Measurements from ENCODE around the gene PHF2. TPM values are rescaled to one million over a fixed set of nuclear protein-coding genes. Genes with fewer than 3 reads are reported as not detected.

Gene PHF2
- total RNA-seq, 1 donor from 2014 or later = 12.1 TPM

DNA sequence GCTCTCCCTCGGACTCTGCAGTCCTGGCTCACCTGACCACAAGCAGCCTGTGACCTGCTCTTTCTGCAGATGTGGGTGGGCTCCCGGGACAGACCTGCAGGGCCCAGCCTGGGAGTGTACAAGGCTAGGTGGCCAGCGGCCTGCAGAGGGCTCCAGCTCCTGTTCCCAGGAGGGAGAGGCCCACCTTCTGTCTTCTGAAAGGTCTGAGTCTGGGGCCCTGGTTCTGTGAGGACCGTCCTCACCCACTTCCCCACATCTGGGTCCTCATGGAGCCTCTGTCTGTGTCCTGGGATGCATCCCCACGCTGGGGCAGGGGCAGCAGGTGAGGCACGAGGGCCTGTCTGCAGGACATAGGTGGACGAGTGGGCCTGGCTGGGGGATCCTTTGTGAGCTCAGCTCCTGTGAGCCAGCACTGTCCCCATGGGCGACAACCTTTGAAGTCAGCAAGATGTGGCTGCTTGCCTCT is 43.7 kb downstream of the PHF2 start:
- H3K36me3 ChIP-seq (ENCODE audit: insufficient read depth, low read length) = no peaks in the 10 kb centered on the region
- Mint-ChIP-seq H3K4me1 (ENCODE audit: low read depth, unreplicated experiment) (peaks cover 2% of the 10 kb centered on the region), H3K27me3 (ENCODE audit: low read depth, unreplicated experiment) (no peaks in the 10 kb centered on the region), H3K27ac (ENCODE audit: unreplicated experiment) (no peak overlapping the region), H3K4me3 (ENCODE audit: unreplicated experiment) (no peak overlapping the region), H3K9me3 (ENCODE audit: unreplicated experiment) (no peaks in the 10 kb centered on the region), H3K36me3 (ENCODE audit: low read depth, unreplicated experiment) (peaks cover 3% of the 10 kb centered on the region)
- peaks cover 7% of the 10 kb centered on the region for H3K9me3 ChIP-seq (ENCODE audit: insufficient read depth, low read depth, low read length)
- H3K4me1 ChIP-seq (ENCODE audit: insufficient read depth, low read length) = no peaks in the 10 kb centered on the region
- H3K4me3 ChIP-seq (ENCODE audit: insufficient read depth, low read depth, low read length) = no peak overlapping the region
- no peak overlapping the region for H3K9ac ChIP-seq (ENCODE audit: low read length)
- peaks cover 84% of the 10 kb centered on the region for H3K79me2 ChIP-seq (ENCODE audit: insufficient read depth, low read length)
- H3K27me3 ChIP-seq (ENCODE audit: insufficient read depth, low read length) = no peaks in the 10 kb centered on the region
- peaks cover 98% of the 10 kb centered on the region for H4K20me1 ChIP-seq (ENCODE audit: insufficient read depth, low read length)
- FAIRE-seq (no peak), DNase-seq (ENCODE audit: low read depth) (no peak)
- no peak overlapping the region for H2AFZ ChIP-seq (ENCODE audit: low read depth, low read length)
- no peak overlapping the region for H3K4me2 ChIP-seq (ENCODE audit: low read length)
- TF ChIP-seq, protein P1, sequence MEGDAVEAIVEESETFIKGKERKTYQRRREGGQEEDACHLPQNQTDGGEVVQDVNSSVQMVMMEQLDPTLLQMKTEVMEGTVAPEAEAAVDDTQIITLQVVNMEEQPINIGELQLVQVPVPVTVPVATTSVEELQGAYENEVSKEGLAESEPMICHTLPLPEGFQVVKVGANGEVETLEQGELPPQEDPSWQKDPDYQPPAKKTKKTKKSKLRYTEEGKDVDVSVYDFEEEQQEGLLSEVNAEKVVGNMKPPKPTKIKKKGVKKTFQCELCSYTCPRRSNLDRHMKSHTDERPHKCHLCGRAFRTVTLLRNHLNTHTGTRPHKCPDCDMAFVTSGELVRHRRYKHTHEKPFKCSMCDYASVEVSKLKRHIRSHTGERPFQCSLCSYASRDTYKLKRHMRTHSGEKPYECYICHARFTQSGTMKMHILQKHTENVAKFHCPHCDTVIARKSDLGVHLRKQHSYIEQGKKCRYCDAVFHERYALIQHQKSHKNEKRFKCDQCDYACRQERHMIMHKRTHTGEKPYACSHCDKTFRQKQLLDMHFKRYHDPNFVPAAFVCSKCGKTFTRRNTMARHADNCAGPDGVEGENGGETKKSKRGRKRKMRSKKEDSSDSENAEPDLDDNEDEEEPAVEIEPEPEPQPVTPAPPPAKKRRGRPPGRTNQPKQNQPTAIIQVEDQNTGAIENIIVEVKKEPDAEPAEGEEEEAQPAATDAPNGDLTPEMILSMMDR (IDR thresholded peaks at IDR 0.05; ENCODE audit: insufficient read depth, low read depth, low read length) = no peak
- TF ChIP-seq EZH2 (IDR thresholded peaks at IDR 0.05; ENCODE audit: insufficient read depth, low read length) = no peak
- H3K27ac ChIP-seq (ENCODE audit: low read depth, low read length) = no peak overlapping the region

DNA sequence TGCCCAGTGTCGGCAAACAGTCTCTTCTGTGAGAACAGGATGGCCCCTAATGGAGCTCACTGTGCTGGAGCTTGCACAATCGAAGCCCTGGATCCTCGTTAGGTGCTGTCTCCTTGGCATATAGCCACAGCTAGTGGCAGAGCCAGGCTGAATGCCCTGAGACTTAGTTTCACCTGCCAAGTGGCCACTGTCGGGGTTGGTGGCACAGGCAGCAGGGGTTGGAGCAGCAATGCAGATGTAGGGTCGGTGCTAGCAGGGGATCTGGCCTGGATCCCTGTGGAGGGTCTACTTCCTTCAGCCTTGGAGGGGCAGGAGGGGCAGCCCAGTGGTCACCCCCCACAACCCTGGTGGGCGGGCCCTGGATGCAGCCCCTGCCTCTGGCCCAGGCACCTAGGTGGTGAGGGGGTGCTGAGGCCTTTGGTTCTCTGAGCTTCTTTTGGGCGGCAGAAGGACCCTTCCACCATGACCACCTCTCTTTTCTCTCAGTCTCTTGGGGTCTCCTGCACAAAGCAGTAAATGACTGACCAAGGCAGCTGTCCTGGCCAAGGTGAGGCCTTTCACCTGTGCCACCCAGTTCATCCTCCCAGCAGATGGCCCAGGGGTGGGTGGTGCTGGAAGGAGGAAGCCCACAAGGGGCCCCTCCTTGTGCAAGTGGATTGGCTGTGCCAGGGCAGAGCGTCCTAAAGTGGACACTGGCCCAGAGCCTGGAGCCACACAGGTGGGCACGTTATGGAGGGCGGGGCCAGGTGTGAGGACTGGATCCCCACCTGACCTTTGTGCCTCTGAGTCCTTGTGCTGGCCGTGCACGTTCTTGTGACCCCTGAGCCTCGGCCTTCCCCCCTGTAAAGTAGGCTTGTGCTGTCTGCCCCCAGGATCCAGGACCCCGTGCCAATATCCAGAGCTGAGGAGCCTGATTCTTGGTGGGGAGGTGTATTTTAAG is 44.8 kb downstream of the PHF2 start:
- H3K4me3 ChIP-seq (ENCODE audit: insufficient read depth, low read depth, low read length) = no peak overlapping the region
- peaks cover 81% of the 10 kb centered on the region for H3K79me2 ChIP-seq (ENCODE audit: insufficient read depth, low read length)
- H3K9ac ChIP-seq (ENCODE audit: low read length) = no peak overlapping the region
- Mint-ChIP-seq H3K36me3 (ENCODE audit: low read depth, unreplicated experiment) (peaks cover 3% of the 10 kb centered on the region), H3K9me3 (ENCODE audit: unreplicated experiment) (no peaks in the 10 kb centered on the region), H3K27me3 (ENCODE audit: low read depth, unreplicated experiment) (no peaks in the 10 kb centered on the region), H3K4me3 (ENCODE audit: unreplicated experiment) (no peak overlapping the region), H3K27ac (ENCODE audit: unreplicated experiment) (no peak overlapping the region), H3K4me1 (ENCODE audit: low read depth, unreplicated experiment) (peaks cover 2% of the 10 kb centered on the region)
- H3K4me1 ChIP-seq (ENCODE audit: insufficient read depth, low read length) = no peaks in the 10 kb centered on the region
- no peak for DNase-seq (ENCODE audit: low read depth)
- H3K27me3 ChIP-seq (ENCODE audit: insufficient read depth, low read length) = no peaks in the 10 kb centered on the region
- TF ChIP-seq EZH2 (IDR thresholded peaks at IDR 0.05; ENCODE audit: insufficient read depth, low read length) = no peak
- TF ChIP-seq, protein P1 (IDR thresholded peaks at IDR 0.05; ENCODE audit: insufficient read depth, low read depth, low read length) = no peak
- H2AFZ ChIP-seq (ENCODE audit: low read depth, low read length) = no peak overlapping the region
- no peak overlapping the region for H3K27ac ChIP-seq (ENCODE audit: low read depth, low read length)
- H3K4me2 ChIP-seq (ENCODE audit: low read length) = no peak overlapping the region
- H3K9me3 ChIP-seq (ENCODE audit: insufficient read depth, low read depth, low read length) = peaks cover 7% of the 10 kb centered on the region
- no peak for FAIRE-seq
- H4K20me1 ChIP-seq (ENCODE audit: insufficient read depth, low read length) = peaks cover 89% of the 10 kb centered on the region
- no peaks in the 10 kb centered on the region for H3K36me3 ChIP-seq (ENCODE audit: insufficient read depth, low read length)

DNA sequence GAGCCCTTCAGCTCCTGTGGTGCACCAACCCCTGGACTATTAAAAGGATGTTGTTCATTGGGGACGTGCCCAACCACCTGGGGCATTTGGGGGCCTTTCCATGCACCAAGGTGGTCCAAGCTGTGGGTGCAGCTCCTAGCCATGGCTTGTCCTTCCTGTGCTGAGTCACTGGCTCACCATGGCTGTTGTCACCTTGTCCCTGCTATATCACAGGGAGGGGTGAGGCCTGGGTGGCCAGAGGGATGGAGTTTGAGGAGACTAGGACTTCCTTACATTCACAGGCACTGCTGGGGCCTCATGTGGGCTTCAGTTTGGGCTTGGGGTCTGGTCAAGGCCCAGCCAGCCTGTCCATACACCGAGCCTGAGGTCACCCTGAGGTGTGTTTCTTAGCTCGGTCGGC is 45.5 kb downstream of the PHF2 start:
- Histone ChIP-seq H3K4me3 (ENCODE audit: insufficient read depth, low read depth, low read length) (no peak overlapping the region), H3K79me2 (ENCODE audit: insufficient read depth, low read length) (peaks cover 81% of the 10 kb centered on the region)
- FAIRE-seq = no peak

More for the DNA sequence above, 45.5 kb downstream of the PHF2 start:
- Histone ChIP-seq H3K4me1 (ENCODE audit: insufficient read depth, low read length) (no peaks in the 10 kb centered on the region), H3K9me3 (ENCODE audit: insufficient read depth, low read depth, low read length) (peaks cover 7% of the 10 kb centered on the region), H2AFZ (ENCODE audit: low read depth, low read length) (no peak overlapping the region), H4K20me1 (ENCODE audit: insufficient read depth, low read length) (peaks cover 85% of the 10 kb centered on the region), H3K9ac (ENCODE audit: low read length) (no peak overlapping the region), H3K36me3 (ENCODE audit: insufficient read depth, low read length) (no peaks in the 10 kb centered on the region), H3K27ac (ENCODE audit: low read depth, low read length) (no peak overlapping the region), H3K4me2 (ENCODE audit: low read length) (no peak overlapping the region), H3K27me3 (ENCODE audit: insufficient read depth, low read length) (no peaks in the 10 kb centered on the region)
- Mint-ChIP-seq H3K36me3 (ENCODE audit: low read depth, unreplicated experiment) (peaks cover 3% of the 10 kb centered on the region), H3K9me3 (ENCODE audit: unreplicated experiment) (no peaks in the 10 kb centered on the region), H3K4me1 (ENCODE audit: low read depth, unreplicated experiment) (peaks cover 2% of the 10 kb centered on the region), H3K27me3 (ENCODE audit: low read depth, unreplicated experiment) (no peaks in the 10 kb centered on the region), H3K4me3 (ENCODE audit: unreplicated experiment) (no peak overlapping the region), H3K27ac (ENCODE audit: unreplicated experiment) (no peak overlapping the region)
- TF ChIP-seq EZH2 (IDR thresholded peaks at IDR 0.05; ENCODE audit: insufficient read depth, low read length) = no peak
- TF ChIP-seq, protein P1 (IDR thresholded peaks at IDR 0.05; ENCODE audit: insufficient read depth, low read depth, low read length) = no peak
- DNase-seq (ENCODE audit: low read depth) = no peak
